Amniotic epithelial cell (primary cell): ENCODE measurements around the gene CSTB.

Source experiments
- DNase-seq: peaks from one replicate; pipeline ENCODE4 v3.0.0-alpha.2; 2010; ENCODE audit warnings: low read depth

CSTB gene

GRCh38 chr21:43767984-43768867 lies 7.9 kb downstream of the CSTB start:
- peak; percentile 90 for DNase-seq

DNA sequence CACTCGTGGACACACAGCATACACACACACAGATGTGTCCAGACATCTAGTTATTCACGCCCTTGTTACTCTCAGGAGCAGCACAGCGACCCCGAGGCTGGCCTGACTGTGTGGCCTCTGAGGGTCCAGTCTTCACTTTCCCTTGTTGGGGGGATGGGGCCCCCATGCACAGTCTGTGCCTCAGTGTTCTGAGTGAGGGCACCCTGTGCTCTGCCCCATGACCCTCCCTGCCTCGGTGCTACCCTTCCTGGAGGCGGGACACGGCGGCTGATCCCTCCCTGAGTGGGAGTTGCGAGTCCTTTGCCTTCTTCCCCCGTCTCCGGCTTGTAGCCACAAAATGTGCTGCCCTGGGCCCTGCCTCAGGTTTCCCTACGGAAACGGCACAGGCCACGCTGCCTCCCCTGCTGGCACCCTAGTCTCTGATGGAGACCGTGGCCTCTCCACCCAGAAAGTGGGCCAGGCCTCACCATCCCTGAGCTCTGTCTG lies 8.6 kb downstream of the CSTB start:
- DNase-seq = no peak

DNA sequence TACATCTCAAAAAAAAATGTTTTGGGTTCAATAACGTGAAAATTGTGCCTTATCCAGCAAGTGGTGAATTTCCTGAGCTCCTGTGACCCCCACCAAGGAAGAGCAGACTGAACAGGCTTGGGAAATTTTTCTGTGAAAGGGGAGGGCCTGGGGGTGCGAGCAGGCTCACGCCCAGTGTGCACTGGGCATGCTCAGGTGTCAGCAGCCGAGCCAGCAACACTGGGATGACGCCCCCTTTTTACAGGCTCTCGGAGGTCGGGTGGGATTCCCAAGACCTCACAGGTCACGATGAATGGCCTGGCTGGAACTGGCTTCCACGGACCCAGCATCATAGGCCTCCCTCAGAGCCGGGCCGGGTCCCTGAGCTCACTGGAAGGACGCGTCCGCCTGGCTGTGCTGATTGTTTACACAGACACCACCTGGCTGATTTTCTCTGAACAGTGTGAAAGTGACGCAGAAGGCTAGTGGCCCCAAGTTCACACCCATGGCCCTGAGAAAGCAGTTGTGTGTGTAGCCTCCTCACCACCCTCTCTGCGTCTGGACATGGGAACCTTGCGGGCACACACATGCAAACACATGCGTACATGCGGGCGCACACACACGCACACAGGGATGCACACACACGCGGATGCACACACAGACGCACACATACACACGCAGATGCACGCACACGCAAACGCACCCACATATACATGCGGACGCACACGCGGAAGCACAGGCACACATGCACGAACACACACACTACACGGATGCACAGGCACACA lies 9.2 kb downstream of the CSTB start:
- DNase-seq = no peak

DNA sequence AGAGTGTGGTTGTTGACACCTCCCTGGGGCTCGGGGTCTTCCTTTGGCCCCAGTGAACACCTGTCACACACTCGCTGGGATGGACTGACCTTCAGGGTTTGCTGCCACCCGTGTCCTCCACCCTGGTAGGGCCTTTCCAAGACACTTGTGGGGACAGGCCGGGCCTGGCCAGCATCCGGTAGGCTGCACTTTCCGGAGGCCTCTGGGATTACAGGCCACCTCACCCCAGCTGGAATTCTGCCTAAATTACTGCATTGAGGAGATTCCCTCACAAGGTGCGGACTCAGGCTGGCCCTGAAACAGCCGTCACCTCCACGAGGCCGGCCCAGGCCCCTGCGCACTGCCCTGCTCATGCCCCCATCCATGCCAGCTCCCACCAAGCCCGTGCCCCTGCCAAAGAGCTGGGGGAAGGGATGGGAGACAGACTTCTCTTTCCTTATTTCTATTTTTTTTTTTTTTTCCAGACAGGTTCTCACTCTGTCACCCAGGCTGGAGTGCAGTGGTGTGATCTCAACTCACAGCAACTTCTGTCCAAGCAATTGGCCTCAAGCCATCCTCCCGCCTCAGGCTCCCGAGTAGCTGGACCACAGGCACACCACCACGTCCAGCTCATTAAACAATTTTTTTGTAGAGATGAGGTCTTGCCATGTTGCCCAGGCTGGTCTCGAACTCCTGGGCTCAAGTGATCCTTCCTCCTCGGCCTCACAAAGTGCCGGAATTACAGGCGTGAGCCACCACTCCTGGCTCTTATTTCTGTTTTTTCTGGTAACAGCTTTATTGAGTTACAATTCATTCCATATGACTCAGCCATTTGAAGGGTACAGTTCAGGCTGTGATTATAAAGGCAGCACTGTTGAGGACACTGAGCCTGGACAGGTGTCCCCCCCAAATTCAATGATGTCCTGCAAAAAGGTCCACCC lies 11.3 kb downstream of the CSTB start:
- DNase-seq = no peak

- DNase-seq = no peak
Observed at GRCh38 chr21:43763901-43764523, 12.1 kb downstream of the CSTB start.

DNA sequence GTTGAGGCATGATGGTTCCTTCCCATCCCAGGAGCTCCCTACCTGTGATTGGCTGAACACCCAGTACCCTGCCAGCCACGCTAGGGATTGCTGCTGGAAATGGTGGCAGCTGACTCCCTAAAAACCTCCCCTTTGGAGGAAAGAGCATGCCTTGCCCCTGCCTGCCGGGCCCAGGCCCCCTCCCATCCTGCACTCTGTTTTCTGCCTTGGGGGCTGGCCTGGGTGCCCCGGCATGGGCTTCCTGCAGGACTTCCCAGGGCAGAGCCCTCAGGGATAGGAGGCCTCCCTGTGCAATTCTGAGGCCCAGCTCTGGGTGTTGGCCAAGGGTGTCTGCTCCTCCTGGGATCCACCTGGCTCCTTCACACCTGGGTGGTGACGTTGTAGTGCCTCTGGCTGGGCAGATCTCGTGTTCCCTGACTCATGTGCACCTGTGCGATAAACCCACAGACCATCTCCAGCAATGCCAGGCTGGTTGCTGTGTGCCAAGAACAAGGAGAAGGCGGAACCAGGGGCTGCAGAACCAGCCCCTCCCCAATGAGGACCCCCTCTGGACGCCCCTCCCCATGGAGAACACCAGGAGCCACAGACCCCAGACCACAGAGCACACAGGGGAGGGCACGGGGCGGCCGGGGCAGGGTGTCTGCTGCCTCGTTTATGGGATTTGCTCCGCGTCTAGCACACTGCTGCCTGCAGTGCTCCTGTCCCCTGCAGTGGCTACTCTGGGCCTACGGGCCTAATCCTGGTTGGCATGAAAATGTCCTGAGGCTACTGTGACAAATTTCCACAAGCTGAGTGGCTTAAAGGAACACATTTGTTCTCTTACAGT lies 13.6 kb downstream of the CSTB start:
- DNase-seq = no peak

DNA sequence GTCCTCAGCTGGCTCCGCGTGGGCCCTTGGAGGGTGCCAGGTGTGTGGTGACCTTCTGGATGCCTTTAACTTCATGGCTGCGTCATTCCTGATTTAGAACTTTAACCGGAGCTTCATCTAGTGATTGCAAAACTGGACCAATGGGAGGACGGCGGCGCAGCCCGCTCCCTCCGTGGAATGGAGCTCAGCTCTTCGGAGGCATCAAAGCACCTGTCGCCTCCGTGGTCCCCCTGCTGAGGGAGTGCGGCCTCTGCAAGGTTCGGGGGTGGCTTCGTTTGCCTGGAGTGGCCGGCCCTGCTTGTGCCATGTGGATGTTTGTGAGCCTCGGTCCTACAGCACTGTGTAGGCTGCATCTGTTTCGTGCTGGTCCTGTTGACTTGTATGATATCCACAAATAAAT lies 14.2 kb downstream of the CSTB start:
- DNase-seq = no peak

DNA sequence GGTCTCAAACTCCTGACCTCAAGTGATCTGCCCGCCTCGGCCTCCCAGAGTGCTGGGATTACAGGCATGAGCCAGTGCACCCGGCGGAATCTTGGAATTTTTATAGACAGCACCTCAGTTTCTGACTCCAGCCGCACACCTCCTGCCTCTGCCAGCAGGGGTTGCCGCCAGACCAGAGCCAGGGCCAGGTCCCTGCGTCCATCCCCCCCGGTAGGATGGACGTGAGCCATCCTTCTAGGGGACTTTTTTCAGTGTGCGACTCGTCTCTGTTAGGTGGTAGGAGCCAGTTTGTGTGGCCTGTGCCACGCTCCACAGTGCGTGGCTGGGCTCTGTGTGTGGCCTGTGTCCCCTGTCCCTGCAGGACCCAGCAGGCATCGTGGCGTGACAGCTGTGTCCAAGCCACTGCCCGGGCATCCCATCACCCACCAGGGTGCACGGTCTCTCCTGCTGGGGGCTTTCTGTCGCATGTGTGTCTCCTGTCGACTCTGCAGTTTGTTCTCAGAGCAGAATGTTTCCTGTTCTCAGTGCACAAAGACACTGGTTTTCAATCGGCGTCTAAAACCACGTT lies 15.6 kb downstream of the CSTB start:
- no peak for DNase-seq

- DNase-seq = no peak
Observed at GRCh38 chr21:43759651-43760050, 16.5 kb downstream of the CSTB start.

DNA sequence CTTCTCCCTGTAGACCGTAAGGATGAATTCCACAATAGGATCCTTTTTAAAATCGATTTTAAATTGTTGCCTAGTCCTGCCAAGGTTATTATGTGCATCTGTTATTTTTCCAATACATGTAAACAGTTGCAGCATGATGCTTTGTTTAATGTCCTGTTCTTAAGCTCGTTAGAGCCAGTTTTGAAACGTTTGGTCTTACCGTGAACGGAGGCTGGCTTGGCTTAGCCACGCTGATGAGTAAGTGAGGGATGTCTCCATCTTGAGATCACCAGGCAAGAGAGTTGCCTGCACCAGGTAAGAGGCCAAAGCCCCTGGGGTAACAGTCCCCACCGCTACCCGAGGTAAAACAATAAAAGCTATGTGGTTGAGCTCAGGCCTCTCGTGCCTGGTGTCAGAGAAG lies 17.3 kb downstream of the CSTB start:
- DNase-seq = peak; percentile 58

DNA sequence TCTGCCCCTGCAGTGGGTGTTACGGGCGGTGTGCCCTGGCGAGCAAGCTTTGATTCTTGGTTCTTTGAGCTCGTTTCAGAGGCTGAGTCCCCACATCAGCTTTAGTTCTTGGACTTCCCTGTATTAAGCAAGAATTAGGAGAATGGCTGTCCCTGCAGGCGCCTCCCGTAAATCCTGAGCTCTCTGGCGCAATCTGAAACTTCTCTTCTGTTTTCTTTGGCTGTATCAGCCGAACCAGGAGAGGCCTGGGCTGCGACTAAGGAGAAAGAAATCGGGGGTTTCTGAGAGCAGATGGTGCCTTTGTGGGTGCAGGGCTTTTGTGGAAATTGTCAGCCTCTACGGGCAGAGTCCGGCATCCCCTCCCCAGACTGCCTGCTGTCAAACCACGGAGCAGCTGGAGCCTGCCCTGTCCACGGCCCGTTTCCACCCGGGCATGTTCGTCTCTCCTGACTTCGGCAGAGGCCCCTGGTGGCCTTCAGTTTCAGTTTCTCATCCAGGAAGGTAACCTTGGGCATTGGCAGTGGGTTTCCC lies 17.9 kb downstream of the CSTB start:
- peak; percentile 79 for DNase-seq

DNA sequence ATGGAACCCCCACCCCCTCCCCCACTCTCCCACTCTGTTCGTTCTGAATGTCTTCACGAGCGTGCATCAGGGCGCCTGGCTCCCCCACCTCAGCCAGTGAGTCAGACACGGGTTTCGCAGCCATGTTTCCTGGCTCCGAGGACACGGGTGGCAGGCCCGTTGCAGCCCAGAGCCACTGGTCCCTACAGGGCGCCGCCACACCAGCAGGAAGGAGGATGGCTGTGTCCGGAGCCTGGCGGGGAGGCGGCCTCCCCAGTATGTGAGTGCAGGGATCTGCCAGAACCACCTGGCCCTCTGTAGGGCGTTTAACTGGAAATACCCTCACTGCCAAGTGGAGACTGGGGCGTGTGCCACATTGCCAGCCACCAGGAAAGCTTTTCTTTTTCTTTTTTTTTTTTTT lies 18.5 kb downstream of the CSTB start:
- DNase-seq = no peak

DNA sequence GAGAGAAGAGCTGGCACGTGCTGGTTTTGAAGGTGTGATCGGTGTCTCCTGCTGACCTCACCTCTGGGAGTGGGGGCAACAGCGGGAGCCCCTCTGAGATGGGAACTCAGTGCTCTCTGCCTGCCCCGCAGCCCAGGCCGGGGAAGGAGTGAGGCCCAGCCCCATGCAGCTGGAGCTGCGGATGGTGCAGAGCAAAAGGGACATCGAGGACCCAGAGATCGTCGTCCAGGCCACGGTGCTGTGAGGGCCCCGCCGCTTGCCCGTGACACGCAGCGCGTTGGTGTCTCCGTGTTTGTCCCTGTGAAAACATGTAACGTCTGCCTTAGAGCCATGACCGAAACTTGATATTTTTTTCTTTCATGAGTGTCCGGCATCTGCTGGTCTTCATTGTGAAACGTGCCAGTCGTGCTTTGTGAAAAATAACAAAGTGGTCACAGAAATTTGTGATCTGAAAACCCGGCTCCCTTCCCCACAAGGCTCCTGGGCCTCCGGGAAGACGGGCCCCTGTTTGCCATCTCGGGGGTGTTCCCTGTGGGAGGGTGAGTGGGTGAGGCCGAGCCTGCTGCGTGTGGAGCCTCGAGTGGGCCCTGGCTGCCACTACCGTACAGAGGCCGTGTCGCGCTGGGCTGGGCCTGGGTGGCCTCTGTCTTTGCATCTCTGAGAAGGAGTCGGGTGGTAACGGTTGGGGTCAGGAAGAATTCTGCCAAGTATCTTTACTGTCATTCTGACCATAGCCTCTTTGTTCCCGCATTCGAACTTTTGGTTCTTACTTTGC lies 20.1 kb downstream of the CSTB start:
- no peak for DNase-seq

DNA sequence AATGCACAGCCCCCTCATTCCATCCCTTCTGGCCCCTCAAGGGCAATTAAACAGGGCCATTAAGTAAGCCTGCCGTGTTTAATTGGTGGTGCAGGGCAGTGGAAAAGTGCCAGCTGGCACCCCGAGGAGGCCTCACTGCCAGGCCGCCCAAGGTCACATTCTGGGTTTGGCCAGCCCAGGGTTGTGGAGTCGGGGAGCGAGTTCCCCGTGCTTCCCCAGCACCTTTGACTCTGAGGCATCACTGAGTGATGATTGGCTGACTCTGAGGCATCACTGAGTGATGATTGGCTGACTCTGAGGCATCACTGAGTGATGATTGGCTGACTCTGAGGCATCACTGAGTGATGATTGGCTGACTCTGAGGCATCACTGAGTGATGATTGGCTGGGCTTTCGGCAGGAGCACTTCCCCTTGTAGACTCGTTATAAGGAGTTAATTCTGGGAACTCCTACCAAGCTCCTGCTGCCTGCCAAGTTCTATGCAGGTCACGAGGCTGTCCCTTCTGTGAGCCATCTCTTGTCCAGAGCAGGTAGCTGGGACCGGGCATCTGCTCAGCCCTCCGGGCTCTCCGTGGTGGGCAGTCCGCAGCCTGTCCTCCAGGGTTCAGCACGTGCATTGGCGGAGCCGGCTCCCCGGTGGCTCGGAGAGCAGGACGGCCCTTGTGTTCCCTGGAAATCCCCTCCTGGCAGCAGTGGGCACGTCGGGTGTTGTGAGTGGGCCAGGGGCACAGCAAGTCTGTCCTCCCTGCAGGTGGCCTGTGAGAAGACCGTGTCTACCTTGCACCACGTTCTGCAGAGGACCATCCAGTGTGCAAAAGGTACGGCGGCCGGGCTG lies 20.9 kb downstream of the CSTB start:
- no peak for DNase-seq

DNA sequence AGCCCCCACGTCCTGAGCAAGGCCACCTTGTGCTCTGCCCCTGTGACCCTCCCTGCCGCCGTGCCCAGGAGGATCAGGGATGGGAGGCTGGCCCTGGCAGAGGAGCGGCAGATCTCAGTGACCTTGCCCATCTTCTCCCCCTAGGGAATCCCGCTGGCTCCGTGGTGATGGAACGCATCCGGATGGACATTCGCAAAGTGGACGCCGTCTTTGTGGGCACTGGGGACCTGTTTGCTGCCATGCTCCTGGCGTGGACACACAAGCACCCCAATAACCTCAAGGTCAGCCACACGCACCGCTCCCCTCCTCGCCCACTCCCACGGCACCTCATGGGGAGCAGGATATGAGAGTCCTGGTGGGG lies 22.7 kb downstream of the CSTB start:
- no peak for DNase-seq

DNA sequence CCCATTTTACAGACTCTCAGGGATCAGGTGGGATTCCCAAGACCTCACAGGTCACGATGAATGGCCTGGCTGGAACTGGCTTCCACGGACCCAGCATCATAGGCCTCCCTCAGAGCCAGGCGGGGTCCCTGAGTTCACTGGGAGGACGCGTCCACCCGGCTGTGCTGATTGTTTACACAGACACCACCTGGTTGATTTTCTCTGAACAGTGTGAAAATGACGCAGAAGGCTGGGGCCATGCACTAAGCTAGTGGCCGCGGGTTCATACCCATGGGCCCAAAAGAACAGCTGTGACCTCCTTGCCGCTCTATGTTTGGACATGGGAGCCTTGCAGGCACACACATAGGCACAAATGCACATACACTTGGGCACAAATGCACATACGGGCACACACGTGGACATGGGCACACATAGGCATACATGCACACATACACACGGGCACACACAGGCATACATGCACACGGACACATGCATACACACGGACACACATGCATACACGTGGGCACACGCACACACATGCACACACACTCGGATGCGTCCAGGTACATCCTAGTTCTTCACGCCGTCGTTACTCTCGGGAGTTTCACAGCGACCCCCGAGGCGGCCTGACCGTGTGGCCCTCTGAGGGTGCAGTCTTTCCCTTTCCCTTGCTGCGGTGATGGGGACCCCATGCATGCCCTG lies 23.2 kb downstream of the CSTB start:
- DNase-seq = no peak

- no peak for DNase-seq
Observed at GRCh38 chr21:43751955-43752591, 24.0 kb downstream of the CSTB start.
